ENCODE data around the gene MANBA.

MANBA gene

DNA sequence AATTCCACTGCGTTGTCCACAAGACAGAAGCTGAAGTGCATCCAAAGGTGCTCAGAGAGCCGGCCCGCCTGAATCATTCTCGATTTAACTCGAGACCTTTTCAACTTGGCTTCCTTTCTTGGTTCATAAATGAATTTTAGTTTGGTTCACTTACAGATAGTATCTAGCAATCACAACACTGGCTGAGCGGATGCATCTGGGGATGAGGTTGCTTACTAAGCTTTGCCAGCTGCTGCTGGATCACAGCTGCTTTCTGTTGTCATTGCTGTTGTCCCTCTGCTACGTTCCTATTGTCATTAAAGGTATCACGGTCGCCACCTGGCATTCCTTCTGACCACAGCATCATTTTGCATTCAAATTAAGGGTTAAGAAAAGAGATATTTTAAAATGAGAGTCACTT lies 144.1 kb downstream of the MANBA start:
- H3K36me3 ChIP-seq (ENCODE audit: insufficient read depth, insufficient read length, low read length), result peaks cover 46% of the 10 kb centered on the region
- DNase-seq (ENCODE audit: low read depth, low spot score), result no peak
- no peak overlapping the region for H3K9ac ChIP-seq (ENCODE audit: insufficient read length, low read depth)
- no peaks in the 10 kb centered on the region for H3K27me3 ChIP-seq (ENCODE audit: insufficient read depth, insufficient read length)
- H3K4me1 ChIP-seq (ENCODE audit: insufficient read depth, insufficient read length), result peaks cover 4% of the 10 kb centered on the region
- TF ChIP-seq SUZ12 (IDR thresholded peaks at IDR 0.05; ENCODE audit: extremely low read depth, insufficient read depth, insufficient read length), result no peak
- TF ChIP-seq YY1 (IDR thresholded peaks at IDR 0.05; ENCODE audit: insufficient read depth, insufficient read length), result no peak
- TF ChIP-seq ZNF274 (IDR thresholded peaks at IDR 0.05; ENCODE audit: low read depth, low read length), result no peak
- no peak overlapping the region for H3K4me3 ChIP-seq (ENCODE audit: insufficient read length, low read depth)
- H3K9me3 ChIP-seq (ENCODE audit: insufficient read depth, low read length), result no peaks in the 10 kb centered on the region

DNA sequence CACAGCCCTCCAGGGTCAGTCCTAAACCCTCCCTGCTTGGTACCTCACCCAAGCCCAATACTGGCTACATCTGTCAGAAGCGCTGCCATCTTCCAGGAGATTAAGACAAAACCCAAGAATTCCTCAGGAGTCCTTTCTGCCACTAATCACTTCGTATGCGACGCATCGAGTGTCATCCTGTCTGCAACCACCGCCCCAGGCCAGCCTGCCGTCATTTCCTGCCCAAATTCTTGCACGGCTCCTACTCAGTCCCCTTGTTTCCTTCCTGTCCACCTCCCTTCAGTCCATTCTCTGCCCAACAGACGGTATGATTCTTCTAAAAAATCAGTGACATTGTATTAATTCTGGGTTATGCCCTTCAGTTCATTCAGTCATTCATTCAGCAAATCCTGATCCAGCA lies 146.0 kb downstream of the MANBA start:
- H3K36me3 ChIP-seq (ENCODE audit: insufficient read depth, insufficient read length, low read length), result peaks cover 59% of the 10 kb centered on the region
- TF ChIP-seq SUZ12 (IDR thresholded peaks at IDR 0.05; ENCODE audit: extremely low read depth, insufficient read depth, insufficient read length) (no peak), ZNF274 (IDR thresholded peaks at IDR 0.05; ENCODE audit: low read depth, low read length) (no peak), YY1 (IDR thresholded peaks at IDR 0.05; ENCODE audit: insufficient read depth, insufficient read length) (no peak)
- H3K9ac ChIP-seq (ENCODE audit: insufficient read length, low read depth), result no peak overlapping the region
- H3K27me3 ChIP-seq (ENCODE audit: insufficient read depth, insufficient read length), result no peaks in the 10 kb centered on the region
- peaks cover 4% of the 10 kb centered on the region for H3K4me1 ChIP-seq (ENCODE audit: insufficient read depth, insufficient read length)
- DNase-seq (ENCODE audit: low read depth, low spot score), result no peak
- no peak overlapping the region for H3K4me3 ChIP-seq (ENCODE audit: insufficient read length, low read depth)
- H3K9me3 ChIP-seq (ENCODE audit: insufficient read depth, low read length), result no peaks in the 10 kb centered on the region

GRCh38 chr4:102612824-102613366 lies 147.9 kb downstream of the MANBA start:
- TF ChIP-seq ZNF274 (IDR thresholded peaks at IDR 0.05; ENCODE audit: low read depth, low read length) (no peak), YY1 (IDR thresholded peaks at IDR 0.05; ENCODE audit: insufficient read depth, insufficient read length) (no peak), SUZ12 (IDR thresholded peaks at IDR 0.05; ENCODE audit: extremely low read depth, insufficient read depth, insufficient read length) (no peak)
- Histone ChIP-seq H3K4me1 (ENCODE audit: insufficient read depth, insufficient read length) (peaks cover 4% of the 10 kb centered on the region), H3K9me3 (ENCODE audit: insufficient read depth, low read length) (no peaks in the 10 kb centered on the region), H3K9ac (ENCODE audit: insufficient read length, low read depth) (no peak overlapping the region), H3K36me3 (ENCODE audit: insufficient read depth, insufficient read length, low read length) (peaks cover 63% of the 10 kb centered on the region), H3K27me3 (ENCODE audit: insufficient read depth, insufficient read length) (no peaks in the 10 kb centered on the region), H3K4me3 (ENCODE audit: insufficient read length, low read depth) (no peak overlapping the region)
- DNase-seq (ENCODE audit: low read depth, low spot score), result no peak

GRCh38 chr4:102612210-102612609 lies 148.6 kb downstream of the MANBA start:
- TF ChIP-seq ZNF274 (IDR thresholded peaks at IDR 0.05; ENCODE audit: low read depth, low read length) (no peak), SUZ12 (IDR thresholded peaks at IDR 0.05; ENCODE audit: extremely low read depth, insufficient read depth, insufficient read length) (no peak), YY1 (IDR thresholded peaks at IDR 0.05; ENCODE audit: insufficient read depth, insufficient read length) (no peak)
- Histone ChIP-seq H3K4me3 (ENCODE audit: insufficient read length, low read depth) (no peak overlapping the region), H3K9ac (ENCODE audit: insufficient read length, low read depth) (no peak overlapping the region), H3K27me3 (ENCODE audit: insufficient read depth, insufficient read length) (no peaks in the 10 kb centered on the region), H3K4me1 (ENCODE audit: insufficient read depth, insufficient read length) (peaks cover 4% of the 10 kb centered on the region), H3K9me3 (ENCODE audit: insufficient read depth, low read length) (no peaks in the 10 kb centered on the region), H3K36me3 (ENCODE audit: insufficient read depth, insufficient read length, low read length) (peaks cover 68% of the 10 kb centered on the region)
- DNase-seq (ENCODE audit: low read depth, low spot score), result no peak

DNA sequence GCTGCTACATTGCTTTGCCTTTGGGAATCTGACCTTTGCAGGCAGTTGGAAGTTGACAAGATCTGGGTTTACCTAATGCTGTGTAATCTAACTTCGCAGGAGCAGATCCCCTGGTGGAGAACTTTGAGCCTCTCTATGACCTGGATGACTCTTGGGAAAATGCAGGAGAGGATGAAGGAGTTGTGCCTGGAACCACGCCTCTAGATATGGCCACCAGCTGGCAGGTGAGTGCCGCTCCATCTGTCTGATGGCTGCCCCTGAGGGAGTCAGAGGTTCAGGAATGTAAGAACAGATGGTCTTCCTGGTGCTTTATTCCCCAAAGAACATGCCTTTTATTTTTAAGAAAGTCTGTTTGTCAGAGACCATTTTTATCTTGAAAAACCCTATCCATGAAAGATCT lies 150.3 kb downstream of the MANBA start:
- Histone ChIP-seq H3K4me1 (ENCODE audit: insufficient read depth, insufficient read length) (peaks cover 4% of the 10 kb centered on the region), H3K36me3 (ENCODE audit: insufficient read depth, insufficient read length, low read length) (peaks cover 66% of the 10 kb centered on the region), H3K27me3 (ENCODE audit: insufficient read depth, insufficient read length) (no peaks in the 10 kb centered on the region), H3K9ac (ENCODE audit: insufficient read length, low read depth) (no peak overlapping the region), H3K9me3 (ENCODE audit: insufficient read depth, low read length) (no peaks in the 10 kb centered on the region), H3K4me3 (ENCODE audit: insufficient read length, low read depth) (no peak overlapping the region)
- DNase-seq (ENCODE audit: low read depth, low spot score), result no peak
- TF ChIP-seq ZNF274 (IDR thresholded peaks at IDR 0.05; ENCODE audit: low read depth, low read length), result no peak
- TF ChIP-seq SUZ12 (IDR thresholded peaks at IDR 0.05; ENCODE audit: extremely low read depth, insufficient read depth, insufficient read length), result no peak
- TF ChIP-seq YY1 (IDR thresholded peaks at IDR 0.05; ENCODE audit: insufficient read depth, insufficient read length), result no peak

DNA sequence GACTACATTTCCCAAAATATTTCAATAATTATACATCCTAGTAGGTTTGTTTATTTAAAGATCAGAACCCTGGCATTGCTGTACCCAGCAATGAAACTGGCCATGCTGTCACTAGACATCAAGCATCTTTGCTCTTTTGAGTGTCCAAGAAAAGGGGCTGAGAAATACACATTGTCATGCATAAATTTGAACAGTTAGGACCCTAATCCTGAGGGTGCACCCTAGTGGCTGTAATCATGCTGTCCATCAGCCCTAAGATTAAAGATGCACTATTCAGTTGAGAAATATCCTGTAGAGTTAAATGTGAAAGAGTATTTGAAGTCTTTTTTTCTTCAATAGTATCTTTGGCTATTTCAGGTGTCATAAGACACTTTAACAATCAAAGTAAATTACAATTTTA lies 150.8 kb downstream of the MANBA start:
- Histone ChIP-seq H3K9ac (ENCODE audit: insufficient read length, low read depth) (no peak overlapping the region), H3K4me1 (ENCODE audit: insufficient read depth, insufficient read length) (peaks cover under 1% of the 10 kb centered on the region), H3K9me3 (ENCODE audit: insufficient read depth, low read length) (no peaks in the 10 kb centered on the region), H3K36me3 (ENCODE audit: insufficient read depth, insufficient read length, low read length) (peaks cover 62% of the 10 kb centered on the region), H3K4me3 (ENCODE audit: insufficient read length, low read depth) (no peak overlapping the region), H3K27me3 (ENCODE audit: insufficient read depth, insufficient read length) (no peaks in the 10 kb centered on the region)
- TF ChIP-seq YY1 (IDR thresholded peaks at IDR 0.05; ENCODE audit: insufficient read depth, insufficient read length), result no peak
- TF ChIP-seq ZNF274 (IDR thresholded peaks at IDR 0.05; ENCODE audit: low read depth, low read length), result no peak
- TF ChIP-seq SUZ12 (IDR thresholded peaks at IDR 0.05; ENCODE audit: extremely low read depth, insufficient read depth, insufficient read length), result no peak
- DNase-seq (ENCODE audit: low read depth, low spot score), result no peak

- H3K27me3 ChIP-seq (ENCODE audit: insufficient read depth, insufficient read length), result no peaks in the 10 kb centered on the region
- no peak overlapping the region for H3K4me3 ChIP-seq (ENCODE audit: insufficient read length, low read depth)
- no peak for TF ChIP-seq YY1 (IDR thresholded peaks at IDR 0.05; ENCODE audit: insufficient read depth, insufficient read length)
- TF ChIP-seq ZNF274 (IDR thresholded peaks at IDR 0.05; ENCODE audit: low read depth, low read length), result no peak
- TF ChIP-seq SUZ12 (IDR thresholded peaks at IDR 0.05; ENCODE audit: extremely low read depth, insufficient read depth, insufficient read length), result no peak
- no peaks in the 10 kb centered on the region for H3K9me3 ChIP-seq (ENCODE audit: insufficient read depth, low read length)
- H3K36me3 ChIP-seq (ENCODE audit: insufficient read depth, insufficient read length, low read length), result peaks cover 51% of the 10 kb centered on the region
- H3K4me1 ChIP-seq (ENCODE audit: insufficient read depth, insufficient read length), result no peaks in the 10 kb centered on the region
- H3K9ac ChIP-seq (ENCODE audit: insufficient read length, low read depth), result no peak overlapping the region
- no peak for DNase-seq (ENCODE audit: low read depth, low spot score)
Observed at GRCh38 chr4:102608190-102608589, 152.6 kb downstream of the MANBA start.

Data from NT2/D1 (cell line).